HepG2 (cell line): Measurements from ENCODE around the gene WBP1.

Experiments
- CREB1 ChIP-seq, 2 experiments: fragments of 450-650 bp in 1 of 2; IDR thresholded peaks; 2 replicates each; pipeline ENCODE4 v1.6.1; 2016 to 2017; ENCODE audit warnings: control low read depth in 1 of 2, mild to moderate bottlenecking in 1 of 2, missing compliant biosample characterization in 1 of 2, missing genetic modification characterization in 1 of 2
- ESRRA ChIP-seq: sonication (generic); formaldehyde crosslinking; IDR thresholded peaks from 2 replicates; pipeline ENCODE4 v1.5.1; 2020; ENCODE audit warnings: mild to moderate bottlenecking, low read depth, missing genetic modification reagents
- PHF21A ChIP-seq: sonication (generic); formaldehyde crosslinking; IDR thresholded peaks from 2 replicates; pipeline ENCODE4 v1.5.0; 2020; ENCODE audit warnings: mild to moderate bottlenecking, missing genetic modification reagents
- RXRA ChIP-seq: sonication (generic); formaldehyde crosslinking; IDR thresholded peaks from 2 replicates; pipeline ENCODE4 v1.5.1; 2020; ENCODE audit warnings: missing genetic modification reagents

DNA sequence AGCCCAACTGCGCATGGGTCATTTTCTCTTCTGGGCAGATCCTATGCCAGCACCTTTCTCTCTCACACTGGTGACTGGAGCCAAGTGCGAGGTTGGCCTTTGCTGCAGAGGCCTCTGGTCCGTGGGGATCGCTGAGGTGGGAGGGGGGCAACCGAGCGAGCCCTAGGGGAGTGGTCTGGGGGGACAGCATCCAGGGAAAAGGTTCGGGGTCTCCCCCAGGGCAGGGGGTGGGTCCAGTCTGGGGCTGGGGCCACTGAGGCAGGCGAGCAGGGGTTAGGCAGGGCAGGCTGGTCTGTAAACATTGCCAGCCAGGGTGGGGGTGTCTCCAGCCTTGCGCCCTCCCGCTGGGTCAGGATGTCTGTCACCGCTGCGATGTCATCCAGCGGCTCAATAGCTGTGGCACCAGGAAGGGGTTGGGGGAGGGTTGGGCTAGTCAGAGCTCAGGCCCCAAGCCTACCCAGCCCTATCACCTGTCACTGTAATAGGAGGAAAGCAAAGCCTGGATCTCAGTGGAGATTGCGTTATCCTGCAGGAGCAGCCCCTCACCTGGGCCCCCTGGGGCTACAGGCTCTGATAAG, 32.0 kb upstream of the WBP1 start:
- TF ChIP-seq ESRRA (no peak), CREB1 (IDR thresholded peaks at IDR 0.05) (no peak), CREB1 (CRISPR knock-in tag; IDR thresholded peaks at IDR 0.05) (no peak), RXRA (no peak), PHF21A (no peak)
